H1 (cell line): ENCODE results near the gene LANCL1. TPM values are rescaled to one million over a fixed set of nuclear protein-coding genes. Genes with fewer than 3 reads are reported as not detected.

Experiments used
- CTCF ChIA-PET: fragments of 300-600 bp; sonication (Branson Sonifier 250); formaldehyde crosslinking; loops from one replicate; lab custom pipeline; 2021; ENCODE audit not compliant: partially characterized antibody; lab: Charles Lee
- POLR2A ChIA-PET: fragments of 300-600 bp; sonication (Branson Sonifier 250); formaldehyde crosslinking; loops from one replicate; lab custom pipeline; 2021; ENCODE audit warnings: inconsistent platforms; ENCODE audit not compliant: partially characterized antibody; lab: Charles Lee
- DNase-seq, 2 experiments: peaks; one replicate each; pipeline versions ENCODE4 v3.0.0 to v3.0.0-alpha.2; 2010 to 2022; ENCODE audit warnings: low spot score in 2 of 2, low read depth in 1 of 2, mixed read lengths in 1 of 2
- FAIRE-seq: peaks from 2 replicates; lab custom pipeline; 2011; peaks lifted over from hg19 to GRCh38; lab: Jason Lieb, UNC
- H2AFZ ChIP-seq: 2 replicates; pipeline ENCODE4 v1.8.1; 2012; ENCODE audit warnings: low read length, inconsistent platforms
- H2AK5ac ChIP-seq: 2 replicates; pipeline ENCODE4 v1.6.1; 2013; ENCODE audit warnings: low read depth, low read length
- H2BK120ac ChIP-seq: replicated peaks from 2 replicates; pipeline ENCODE3; 2013; ENCODE audit warnings: low read depth, low read length, inconsistent platforms
- H2BK12ac ChIP-seq: 2 replicates; pipeline ENCODE4 v1.6.1; 2013; ENCODE audit warnings: low read depth, low read length
- H2BK15ac ChIP-seq: 2 replicates; pipeline ENCODE4 v1.6.1; 2013; ENCODE audit warnings: low read length
- H2BK20ac ChIP-seq: 2 replicates; pipeline ENCODE4 v1.6.1; 2013; ENCODE audit warnings: low read length
- H2BK5ac ChIP-seq: 2 replicates; pipeline ENCODE4 v1.6.1; 2013; ENCODE audit warnings: low read depth, low read length
- H3K14ac ChIP-seq: 2 replicates; pipeline ENCODE4 v1.6.1; 2013; ENCODE audit warnings: inconsistent platforms; ENCODE audit not compliant: insufficient read length
- H3K18ac ChIP-seq: 2 replicates; pipeline ENCODE4 v1.6.1; 2013; ENCODE audit warnings: low read length; ENCODE audit errors: extremely low read depth
- H3K23ac ChIP-seq: 2 replicates; pipeline ENCODE4 v1.6.1; 2013; ENCODE audit warnings: inconsistent platforms; ENCODE audit not compliant: insufficient read length
- H3K23me2 ChIP-seq: 2 replicates; pipeline ENCODE4 v1.6.1; 2013; ENCODE audit warnings: low read depth, low read length
- H3K27ac ChIP-seq: 2 replicates; pipeline ENCODE4 v1.6.1; 2011; ENCODE audit warnings: low read depth, low read length, inconsistent platforms
- H3K27me3 ChIP-seq, 4 experiments: replicated peaks in 1 of 4; 1 replicate in 1 of 4; 2 replicates in 3 of 4; pipeline versions ENCODE4 v1.6.1 to v1.8.1; 2011 to 2013; ENCODE audit warnings: low read length in 3 of 4, mild to moderate bottlenecking in 3 of 4, inconsistent platforms in 2 of 4, mixed read lengths in 2 of 4, moderate library complexity in 1 of 4; ENCODE audit not compliant: control insufficient read depth in 3 of 4, insufficient read depth in 3 of 4; ENCODE audit errors: extremely low read depth in 1 of 4
- H3K36me3 ChIP-seq, 4 experiments: 2 replicates each; pipeline versions ENCODE4 v1.6.1 to v1.8.1; 2011 to 2013; ENCODE audit warnings: mild to moderate bottlenecking in 4 of 4, low read length in 3 of 4, moderate library complexity in 2 of 4, control low read depth in 1 of 4, inconsistent platforms in 1 of 4; ENCODE audit not compliant: insufficient read depth in 4 of 4, control insufficient read depth in 2 of 4
- H3K4ac ChIP-seq: replicated peaks from 2 replicates; pipeline ENCODE3; 2013; ENCODE audit warnings: low read length, low read depth, mixed read lengths, inconsistent platforms; ENCODE audit not compliant: insufficient read length
- H3K4me1 ChIP-seq, 4 experiments: replicated peaks in 1 of 4; 1 replicate in 1 of 4; 2 replicates in 3 of 4; pipeline versions ENCODE4 v1.6.1 to v1.8.1; 2011 to 2013; ENCODE audit warnings: low read length in 3 of 4, inconsistent platforms in 2 of 4, mixed read lengths in 1 of 4; ENCODE audit not compliant: insufficient read depth in 4 of 4, control insufficient read depth in 3 of 4
- H3K4me2 ChIP-seq, 2 experiments: 2 replicates each; pipeline versions ENCODE4 v1.6.1 to v1.8.1; 2011 to 2013; ENCODE audit warnings: low read depth in 2 of 2, low read length in 2 of 2, control low read depth in 1 of 2, inconsistent platforms in 1 of 2, mild to moderate bottlenecking in 1 of 2; ENCODE audit not compliant: insufficient read depth in 1 of 2
- H3K4me3 ChIP-seq, 4 experiments: fragments of 200-600, 300-600 bp in 1 of 4; sonication (generic), shearing (Covaris generic), sonication (Bioruptor Twin) in 1 of 4; 2 replicates each; pipeline versions ENCODE4 v1.5.1 to v1.8.1; 2011 to 2016; ENCODE audit warnings: low read length in 4 of 4, low read depth in 3 of 4, control low read depth in 2 of 4, inconsistent platforms in 2 of 4, mild to moderate bottlenecking in 2 of 4, mixed read lengths in 1 of 4, moderate library complexity in 1 of 4; ENCODE audit not compliant: insufficient read depth in 2 of 4; ENCODE audit errors: extremely low read depth in 1 of 4
- H3K56ac ChIP-seq: replicated peaks from 2 replicates; pipeline ENCODE3; 2013; ENCODE audit warnings: low read depth, mild to moderate bottlenecking, mixed read lengths, low read length, inconsistent platforms; ENCODE audit not compliant: insufficient read length
- H3K79me1 ChIP-seq: 2 replicates; pipeline ENCODE4 v1.6.1; 2013; ENCODE audit warnings: low read depth, low read length, control low read depth
- H3K79me2 ChIP-seq, 2 experiments: 2 replicates each; pipeline versions ENCODE4 v1.6.1 to v1.8.1; 2012 to 2013; ENCODE audit warnings: low read length in 2 of 2, mild to moderate bottlenecking in 2 of 2, inconsistent platforms in 1 of 2; ENCODE audit not compliant: insufficient read depth in 2 of 2, control insufficient read depth in 1 of 2
- H3K9ac ChIP-seq, 4 experiments: replicated peaks in 1 of 4; 1 replicate in 1 of 4; 2 replicates in 3 of 4; pipeline versions ENCODE4 v1.6.1 to v1.8.1; 2011 to 2013; ENCODE audit warnings: low read depth in 3 of 4, low read length in 3 of 4, control low read depth in 2 of 4, mild to moderate bottlenecking in 2 of 4, moderate library complexity in 2 of 4, inconsistent platforms in 1 of 4; ENCODE audit errors: extremely low read depth in 1 of 4
- H3K9me3 ChIP-seq, 2 experiments: 2 replicates each; pipeline versions ENCODE4 v1.6.1 to v1.8.1; 2012 to 2013; ENCODE audit warnings: mild to moderate bottlenecking in 2 of 2, moderate library complexity in 2 of 2, control low read depth in 1 of 2, inconsistent platforms in 1 of 2, low read depth in 1 of 2, low read length in 1 of 2, mixed read lengths in 1 of 2; ENCODE audit not compliant: insufficient read depth in 2 of 2
- H4K20me1 ChIP-seq, 2 experiments: replicated peaks in 1 of 2; 2 replicates each; pipeline versions ENCODE3 to v1.8.1; 2011 to 2013; ENCODE audit warnings: inconsistent platforms in 2 of 2, low read length in 2 of 2, mild to moderate bottlenecking in 1 of 2; ENCODE audit not compliant: insufficient read depth in 2 of 2, control insufficient read depth in 1 of 2
- H4K5ac ChIP-seq: 2 replicates; pipeline ENCODE4 v1.6.1; 2013; ENCODE audit warnings: low read length, low read depth, mixed read lengths, inconsistent platforms; ENCODE audit not compliant: insufficient read length
- H4K8ac ChIP-seq: 2 replicates; pipeline ENCODE4 v1.8.0; 2013; ENCODE audit warnings: mild to moderate bottlenecking, moderate library complexity, low read length, inconsistent platforms; ENCODE audit not compliant: insufficient read depth; ENCODE audit errors: extremely low read depth
- H4K91ac ChIP-seq: replicated peaks from 2 replicates; pipeline ENCODE3; 2013; ENCODE audit warnings: low read length, mixed read lengths, inconsistent platforms; ENCODE audit not compliant: insufficient read length
- TBP ChIP-seq: IDR thresholded peaks from 2 replicates; pipeline ENCODE4 v1.6.1; 2011; ENCODE audit warnings: low read depth, low read length, improper control_type of control experiment
- TCF12 ChIP-seq: IDR thresholded peaks from 2 replicates; pipeline ENCODE4 v1.6.1; 2011; ENCODE audit warnings: low read depth, mild to moderate bottlenecking, low read length
- WGBS, 2 experiments: shearing (Covaris generic) in 1 of 2; methylation state at CpG; one replicate each; pipeline versions ENCODE4 v1.1.6 to v1.1.7; 2013 to 2015; ENCODE audit warnings: low lambda C conversion rate in 2 of 2, mixed read lengths in 2 of 2, inconsistent platforms in 1 of 2, low coverage in 1 of 2, missing lambda C conversion rate in 1 of 2; ENCODE audit not compliant: insufficient replicate concordance in 2 of 2, insufficient coverage in 1 of 2, insufficient read length in 1 of 2; ENCODE audit errors: extremely low coverage in 1 of 2, missing lambda C conversion rate in 1 of 2; 5-methylcytosine and 5-hydroxymethylcytosine counted together
- polyA plus RNA-seq, 7 experiments: library from polyadenylated mRNA; depleted of rRNA in 3 of 7; stranded (reverse) in 5 of 7; unstranded in 2 of 7; fragments of >200 nt in 5 of 7; fragments of 200-250 nt in 2 of 7; gene quantifications; 1 replicate in 5 of 7; 2 replicates in 1 of 7; 4 replicates in 1 of 7; pipeline versions ENCODE4 v1.2.1 to v1.2.3, GENCODE V29; 2011 to 2013; ENCODE audit warnings: missing spikeins in 2 of 7, mixed read lengths in 2 of 7
- total RNA-seq: library from RNA; stranded (reverse); fragmentation: NEBNext Ultra II Directional; extraction: Animal tissue kit (Norgen Biotek cat#: 25700); gene quantifications from 2 replicates; pipeline ENCODE4 v1.2.1, GENCODE V29; 2021

Gene LANCL1
- total and polyA plus RNA-seq, 2 of the 8 experiments (the other 6 are each of a cell fraction or from before 2014, with no cell fraction given): 26.2 to 48.7 TPM

DNA sequence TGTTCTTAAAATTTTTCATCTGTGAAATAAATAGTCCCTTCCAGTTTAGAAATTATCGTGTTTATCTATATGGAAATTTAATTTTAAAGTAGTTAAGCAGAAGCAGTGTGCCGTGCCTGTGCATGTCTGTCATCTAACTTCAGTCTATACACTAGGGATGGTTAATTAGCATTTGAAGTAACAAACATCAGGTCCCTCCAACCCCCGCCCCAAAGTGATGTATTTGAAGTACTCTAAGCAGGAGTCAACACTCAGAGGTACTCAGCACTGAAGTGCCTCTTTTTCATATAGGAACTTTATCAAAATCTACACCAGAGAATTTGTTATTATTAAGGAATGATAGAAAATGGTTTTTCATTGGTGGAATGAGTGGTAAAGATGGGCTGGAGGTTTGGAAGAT, 33.0 kb downstream of the LANCL1 start:
- no peak overlapping the region for H3K4me3 ChIP-seq
- peaks cover 0 to 4% (median 0%) of the 10 kb centered on the region in 4 experiments; a peak in 2 of 7 replicates for H3K4me1 ChIP-seq
- H3K79me2 ChIP-seq: peaks cover 0 to 3% of the 10 kb centered on the region in 2 experiments; a peak in 1 of 4 replicates
- H2AFZ ChIP-seq: no peak overlapping the region
- H3K9ac ChIP-seq: no peak overlapping the region
- H2BK5ac ChIP-seq: no peak overlapping the region
- H3K79me1 ChIP-seq: no peaks in the 10 kb centered on the region
- H3K23me2 ChIP-seq: no peaks in the 10 kb centered on the region
- H3K4me2 ChIP-seq: no peak overlapping the region
- no peak overlapping the region for H3K4ac ChIP-seq
- no peaks in the 10 kb centered on the region for H3K27me3 ChIP-seq
- no peak overlapping the region for H2BK120ac ChIP-seq
- H3K36me3 ChIP-seq: peaks cover 0 to 4% (median under 1%) of the 10 kb centered on the region in 4 experiments; a peak in 3 of 8 replicates
- H2BK15ac ChIP-seq: no peak overlapping the region
- TF ChIP-seq TBP: no peak
- 0 out of 2 replicates have a peak, but pooled peaks have one; percentile 55 for TF ChIP-seq TCF12
- no peak for DNase-seq
- no peak overlapping the region for H2AK5ac ChIP-seq
- H3K14ac ChIP-seq: no peak overlapping the region
- H3K23ac ChIP-seq: no peak overlapping the region
- H4K8ac ChIP-seq: no peak overlapping the region
- no peak overlapping the region for H4K5ac ChIP-seq
- POLR2A ChIA-PET: no interaction called here
- H2BK20ac ChIP-seq: no peak overlapping the region
- no peak overlapping the region for H3K56ac ChIP-seq
- H3K27ac ChIP-seq: no peak overlapping the region
- CTCF ChIA-PET: interaction anchor here (1.0 to 1.4 kb wide), 3 partner anchors 11 to 24 kb away, joined by 3 to 5 read pairs (median 5); no protein-coding TSS in a partner anchor
- H4K91ac ChIP-seq: no peak overlapping the region
- 0 out of 4 replicates have a peak, but pooled peaks cover 0 to 3% of the 10 kb centered on the region in 2 experiments for H3K9me3 ChIP-seq
- H4K20me1 ChIP-seq: peaks cover 3 to 5% of the 10 kb centered on the region in 2 experiments
- FAIRE-seq: no peak
- no peak overlapping the region for H3K18ac ChIP-seq
- no peak overlapping the region for H2BK12ac ChIP-seq
- WGBS, 2 experiments: 66% methylated on average over 3 of the region's 3 CpGs; no CpG with 5 or more reads in 1 of the 2 experiments
